ENCODE results near the gene MXD1. TPM values are rescaled to one million over a fixed set of nuclear protein-coding genes. Genes with fewer than 3 reads are reported as not detected.

Gene MXD1
- total RNA-seq, 6 experiments from 2014 or later = 3.5 to 13.1 (median 4.3) TPM

DNA sequence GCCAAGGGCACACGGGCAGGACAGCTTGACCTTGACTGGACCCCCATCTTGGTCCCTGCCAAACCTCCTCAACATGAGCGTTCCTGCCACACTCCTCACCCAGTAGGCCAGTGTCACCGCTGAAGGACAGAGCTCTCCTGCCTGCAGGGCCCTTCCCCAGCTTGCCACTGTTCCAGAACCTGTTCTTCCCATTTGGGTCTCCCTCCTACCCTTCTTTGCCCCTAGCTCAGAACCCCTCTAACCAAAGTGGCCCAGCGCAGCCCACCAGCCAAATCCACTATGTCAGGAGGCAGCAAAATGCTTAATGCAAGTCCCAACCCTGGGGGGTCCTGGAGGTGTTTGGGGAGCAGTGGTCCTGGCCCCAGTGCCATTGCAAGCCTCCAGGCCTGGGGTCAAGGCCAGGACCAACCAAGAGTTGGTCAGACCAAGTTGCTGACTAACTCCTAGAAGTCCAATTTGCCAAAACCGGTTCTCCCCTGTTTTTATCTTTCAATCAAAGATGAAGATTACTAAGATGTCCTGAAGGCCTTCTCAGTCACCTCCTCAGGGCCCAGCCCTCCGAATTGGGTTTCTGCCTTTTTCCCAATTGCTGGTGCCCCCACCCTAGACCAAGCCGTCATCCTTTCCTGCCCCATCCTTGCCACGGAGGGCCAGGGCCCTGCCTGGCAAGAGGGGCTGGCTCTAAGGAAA lies 51.0 kb downstream of the MXD1 start:
- no peak overlapping the region for H3K4me3 ChIP-seq
- intact Hi-C loops (cut with DNase I) = no loop called here
- 100% methylated on average over 3 of the region's 8 CpGs for WGBS (ENCODE audit: insufficient coverage, low coverage, low lambda C conversion rate, missing lambda C conversion rate)
- H3K36me3 ChIP-seq = no peaks in the 10 kb centered on the region
- H3K9me3 ChIP-seq = no peaks in the 10 kb centered on the region
- ATAC-seq = no peak
- TF ChIP-seq POLR2A (IDR thresholded peaks at IDR 0.05) = no peak
- TF ChIP-seq, protein P1, sequence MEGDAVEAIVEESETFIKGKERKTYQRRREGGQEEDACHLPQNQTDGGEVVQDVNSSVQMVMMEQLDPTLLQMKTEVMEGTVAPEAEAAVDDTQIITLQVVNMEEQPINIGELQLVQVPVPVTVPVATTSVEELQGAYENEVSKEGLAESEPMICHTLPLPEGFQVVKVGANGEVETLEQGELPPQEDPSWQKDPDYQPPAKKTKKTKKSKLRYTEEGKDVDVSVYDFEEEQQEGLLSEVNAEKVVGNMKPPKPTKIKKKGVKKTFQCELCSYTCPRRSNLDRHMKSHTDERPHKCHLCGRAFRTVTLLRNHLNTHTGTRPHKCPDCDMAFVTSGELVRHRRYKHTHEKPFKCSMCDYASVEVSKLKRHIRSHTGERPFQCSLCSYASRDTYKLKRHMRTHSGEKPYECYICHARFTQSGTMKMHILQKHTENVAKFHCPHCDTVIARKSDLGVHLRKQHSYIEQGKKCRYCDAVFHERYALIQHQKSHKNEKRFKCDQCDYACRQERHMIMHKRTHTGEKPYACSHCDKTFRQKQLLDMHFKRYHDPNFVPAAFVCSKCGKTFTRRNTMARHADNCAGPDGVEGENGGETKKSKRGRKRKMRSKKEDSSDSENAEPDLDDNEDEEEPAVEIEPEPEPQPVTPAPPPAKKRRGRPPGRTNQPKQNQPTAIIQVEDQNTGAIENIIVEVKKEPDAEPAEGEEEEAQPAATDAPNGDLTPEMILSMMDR (IDR thresholded peaks at IDR 0.05) = no peak
- H3K27ac ChIP-seq = no peak overlapping the region
- H3K4me1 ChIP-seq = no peaks in the 10 kb centered on the region
- H3K27me3 ChIP-seq = no peaks in the 10 kb centered on the region
- DNase-seq = no peak

GRCh38 chr2:69966496-69966895 lies 51.6 kb downstream of the MXD1 start:
- ATAC-seq (no peak), DNase-seq (no peak)
- intact Hi-C loops (cut with DNase I) = no loop called here
- Histone ChIP-seq H3K27ac (no peak overlapping the region), H3K36me3 (no peaks in the 10 kb centered on the region), H3K27me3 (no peaks in the 10 kb centered on the region), H3K4me1 (no peaks in the 10 kb centered on the region), H3K4me3 (no peak overlapping the region), H3K9me3 (no peaks in the 10 kb centered on the region)
- WGBS (ENCODE audit: insufficient coverage, low coverage, low lambda C conversion rate, missing lambda C conversion rate) = 80% methylated on average over 1 of the region's 2 CpGs
- no peak for TF ChIP-seq POLR2A (IDR thresholded peaks at IDR 0.05)
- TF ChIP-seq, protein P1 (IDR thresholded peaks at IDR 0.05) = no peak

DNA sequence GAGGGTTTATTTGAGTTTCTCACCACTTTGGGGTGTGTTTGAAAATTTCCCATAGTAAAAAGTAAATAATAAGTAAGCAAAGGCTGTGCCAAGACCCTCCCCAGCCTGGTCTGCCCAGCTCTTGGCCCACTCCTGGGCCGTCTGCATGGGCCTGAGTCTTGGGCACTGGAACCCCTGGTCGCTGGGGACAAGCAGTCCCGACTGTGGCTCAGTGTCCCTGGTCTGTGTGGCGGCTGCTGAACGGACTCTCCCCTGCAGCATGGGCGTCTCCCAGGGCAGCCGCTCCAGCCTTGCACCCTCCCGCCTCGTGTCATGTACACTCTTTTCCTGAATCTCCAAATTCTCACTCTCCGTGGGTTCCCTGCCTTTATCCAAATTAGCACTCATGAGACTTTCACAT lies 53.7 kb downstream of the MXD1 start:
- Histone ChIP-seq H3K9me3 (no peaks in the 10 kb centered on the region), H3K4me3 (no peak overlapping the region), H3K27me3 (no peaks in the 10 kb centered on the region), H3K4me1 (no peaks in the 10 kb centered on the region), H3K27ac (no peak overlapping the region), H3K36me3 (no peaks in the 10 kb centered on the region)
- ATAC-seq (peak in 1 of 4 donors; percentile 27), DNase-seq (no peak)
- no peak for TF ChIP-seq POLR2A (IDR thresholded peaks at IDR 0.05)
- intact Hi-C loops (cut with DNase I) = no loop called here
- WGBS (ENCODE audit: insufficient coverage, low coverage, low lambda C conversion rate, missing lambda C conversion rate) = 80% methylated on average over 1 of the region's 10 CpGs

DNA sequence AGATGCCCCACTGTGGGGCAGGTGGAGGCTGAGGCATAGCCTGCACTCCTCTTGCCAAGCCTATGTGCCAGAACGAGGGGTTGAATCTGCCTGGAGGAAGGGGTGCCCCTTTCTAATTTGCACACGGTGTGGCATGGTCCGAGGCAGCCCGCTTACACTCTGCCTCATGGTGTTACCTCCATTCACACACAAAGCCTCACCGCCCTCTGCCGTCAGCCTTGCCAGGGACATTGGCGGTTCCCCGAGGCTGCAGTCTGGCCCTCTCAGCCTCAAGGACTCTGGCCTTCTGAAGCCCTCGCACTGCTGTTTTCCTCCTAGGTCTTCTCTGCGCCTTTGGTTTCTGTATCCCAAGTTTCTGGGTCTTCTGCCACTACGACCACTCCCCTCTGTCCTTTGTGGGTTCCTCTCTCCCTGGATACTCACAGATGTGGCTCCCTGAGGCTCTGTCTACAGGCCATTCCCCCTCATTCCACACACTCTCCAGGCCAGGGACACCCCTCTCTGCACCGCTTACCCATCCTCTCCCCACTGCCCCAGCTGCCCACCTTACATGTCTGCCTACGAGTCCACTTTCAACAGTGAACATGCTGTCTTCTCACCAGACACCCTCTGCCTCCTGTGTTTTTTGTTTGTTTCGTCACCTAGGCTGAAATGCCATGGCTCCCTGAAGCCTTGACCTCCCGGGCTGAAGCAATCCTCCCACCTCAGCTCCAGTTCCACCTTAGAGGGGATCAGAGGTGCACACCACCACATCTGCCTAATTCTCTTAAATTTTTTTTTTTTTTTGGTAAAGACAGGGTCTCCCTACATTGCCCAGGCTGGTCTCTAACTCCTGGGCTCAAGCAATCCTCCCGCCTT lies 54.4 kb downstream of the MXD1 start:
- TF ChIP-seq, protein P1 (IDR thresholded peaks at IDR 0.05) = no peak
- no peak for TF ChIP-seq POLR2A (IDR thresholded peaks at IDR 0.05)
- 93% methylated on average over 9 of the region's 16 CpGs for WGBS (ENCODE audit: insufficient coverage, low coverage, low lambda C conversion rate, missing lambda C conversion rate)
- ATAC-seq (peak in 1 of 4 donors; percentile 26), DNase-seq (no peak)
- no peak overlapping the region for H3K27ac ChIP-seq
- H3K36me3 ChIP-seq = no peaks in the 10 kb centered on the region
- no peaks in the 10 kb centered on the region for H3K27me3 ChIP-seq
- H3K9me3 ChIP-seq = no peaks in the 10 kb centered on the region
- intact Hi-C loops (cut with DNase I) = no loop called here
- no peaks in the 10 kb centered on the region for H3K4me1 ChIP-seq
- no peak overlapping the region for H3K4me3 ChIP-seq

- no peak for DNase-seq
- Histone ChIP-seq H3K27ac (no peak overlapping the region), H3K36me3 (no peaks in the 10 kb centered on the region), H3K4me1 (no peaks in the 10 kb centered on the region), H3K9me3 (no peaks in the 10 kb centered on the region), H3K27me3 (no peaks in the 10 kb centered on the region), H3K4me3 (no peak overlapping the region)
- TF ChIP-seq, protein P1 (IDR thresholded peaks at IDR 0.05) = no peak
- no peak for TF ChIP-seq POLR2A (IDR thresholded peaks at IDR 0.05)
- WGBS (ENCODE audit: insufficient coverage, low coverage, low lambda C conversion rate, missing lambda C conversion rate) = 100% methylated on average over 1 of the region's 4 CpGs
- no peak for ATAC-seq
- intact Hi-C loops (cut with DNase I) = no loop called here
Observed at GRCh38 chr2:69969991-69970390, 55.1 kb downstream of the MXD1 start.
